ENCODE measurements around the gene ANAPC4.

DNA sequence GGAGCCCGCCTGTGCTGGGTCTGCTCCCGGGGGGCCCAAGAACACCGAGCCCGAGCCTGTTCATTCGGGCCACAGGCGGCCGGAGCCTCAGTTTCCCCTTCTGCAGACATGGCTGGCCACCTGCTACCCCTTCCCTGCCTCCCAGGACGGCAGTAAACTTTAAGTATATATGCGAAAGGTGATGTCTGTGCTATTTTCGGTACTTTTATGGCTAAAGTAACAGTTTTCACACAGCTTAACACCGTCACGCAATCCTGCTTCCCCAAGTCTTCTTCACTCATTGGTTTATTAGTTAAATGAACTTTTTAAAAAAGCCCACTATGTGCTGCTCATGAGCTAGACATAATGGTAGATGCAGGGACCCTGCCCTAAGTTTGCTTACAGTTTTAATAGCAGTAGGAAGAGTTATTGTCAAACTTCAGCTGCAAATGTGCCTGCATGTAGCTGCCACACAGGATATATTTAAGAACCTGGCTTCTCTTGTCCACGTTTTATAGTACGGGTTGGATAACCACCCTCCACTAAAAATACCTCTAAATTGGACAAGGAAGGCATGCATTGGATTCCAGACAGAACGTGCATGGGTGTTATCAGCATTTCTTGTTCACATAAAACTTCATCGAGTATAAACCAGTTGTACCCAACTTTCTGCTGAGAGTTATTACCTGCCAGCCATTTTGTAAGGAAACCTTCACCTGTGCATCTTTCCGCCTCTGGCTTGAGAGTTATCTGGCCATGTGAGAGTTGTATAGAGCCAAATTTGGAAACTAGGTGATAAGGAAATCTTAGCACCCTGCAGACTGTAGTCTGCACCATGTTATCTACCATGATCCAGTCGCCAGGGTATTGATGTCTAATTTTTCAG, 741 bp downstream of the ANAPC4 start:
- TF ChIP-seq POLR2A (IDR thresholded peaks at IDR 0.05; ENCODE audit: low read length) (no peak), GATA1 (IDR thresholded peaks at IDR 0.05; ENCODE audit: low read depth, low read length) (no peak)
